ENCODE data around the gene CA9.

Gene CA9

GRCh38 chr9:35717132-35717870 is 43.6 kb downstream of the CA9 start:
- Mint-ChIP-seq H3K4me1 (peaks cover 31 to 47% of the 10 kb centered on the region in 2 donors), H3K36me3 (peaks cover 72 to 89% of the 10 kb centered on the region in 2 donors), H3K27me3 (no peaks in the 10 kb centered on the region), H3K9me3 (no peaks in the 10 kb centered on the region), H3K4me3 (no peak overlapping the region), H3K27ac (peak overlapping the region; percentile 43)
- ATAC-seq (replicated peaks): no peak
- no peak for DNase-seq

- ATAC-seq (replicated peaks) (peak; percentile 99), DNase-seq (peak; percentile 79)
- H3K4me1 Mint-ChIP-seq: peaks cover 24 to 40% of the 10 kb centered on the region in 2 donors
- peak overlapping the region in 1 of 2 donors; percentile 68 for H3K4me3 Mint-ChIP-seq
- no peaks in the 10 kb centered on the region for H3K27me3 Mint-ChIP-seq
- peak overlapping the region; percentile 93 for H3K27ac Mint-ChIP-seq
- H3K36me3 Mint-ChIP-seq: peaks cover 70 to 90% of the 10 kb centered on the region in 2 donors
- H3K9me3 Mint-ChIP-seq: no peaks in the 10 kb centered on the region
These were observed 45.2 kb downstream of the CA9 start for GRCh38 chr9:35718721-35719511.

GRCh38 chr9:35719546-35719945 is 45.8 kb downstream of the CA9 start:
- H3K4me1 Mint-ChIP-seq: peaks cover 26 to 40% of the 10 kb centered on the region in 2 donors
- no peaks in the 10 kb centered on the region for H3K9me3 Mint-ChIP-seq
- peaks cover 67 to 87% of the 10 kb centered on the region in 2 donors for H3K36me3 Mint-ChIP-seq
- ATAC-seq (replicated peaks) (no peak), DNase-seq (no peak)
- H3K27ac Mint-ChIP-seq: peak overlapping the region; percentile 93
- no peaks in the 10 kb centered on the region for H3K27me3 Mint-ChIP-seq
- H3K4me3 Mint-ChIP-seq: no peak overlapping the region

- H3K27ac Mint-ChIP-seq: no peak overlapping the region
- H3K27me3 Mint-ChIP-seq: no peaks in the 10 kb centered on the region
These were observed 49.7 kb downstream of the CA9 start for GRCh38 chr9:35723426-35723825.

GRCh38 chr9:35723908-35724307 is 50.2 kb downstream of the CA9 start:
- H3K4me1 Mint-ChIP-seq: peaks cover 15 to 31% of the 10 kb centered on the region in 2 donors
- no peak overlapping the region for H3K4me3 Mint-ChIP-seq
- ATAC-seq (replicated peaks): no peak
- H3K36me3 Mint-ChIP-seq: peaks cover 45 to 69% of the 10 kb centered on the region in 2 donors
- no peak overlapping the region for H3K27ac Mint-ChIP-seq
- no peaks in the 10 kb centered on the region for H3K27me3 Mint-ChIP-seq
- no peak for DNase-seq
- H3K9me3 Mint-ChIP-seq: no peaks in the 10 kb centered on the region

More at GRCh38 chr9:35723426-35723825, 49.7 kb downstream of the CA9 start:
- ATAC-seq (replicated peaks): no peak
- Mint-ChIP-seq H3K36me3 (peaks cover 49 to 72% of the 10 kb centered on the region in 2 donors), H3K4me1 (peaks cover 20 to 32% of the 10 kb centered on the region in 2 donors), H3K9me3 (no peaks in the 10 kb centered on the region), H3K4me3 (no peak overlapping the region)
- no peak for DNase-seq

GRCh38 chr9:35725362-35725761 is 51.6 kb downstream of the CA9 start:
- H3K4me3 Mint-ChIP-seq: no peak overlapping the region
- H3K27me3 Mint-ChIP-seq: no peaks in the 10 kb centered on the region
- H3K27ac Mint-ChIP-seq: no peak overlapping the region
- H3K36me3 Mint-ChIP-seq: peaks cover 39 to 54% of the 10 kb centered on the region in 2 donors
- peaks cover under 1 to 17% of the 10 kb centered on the region in 2 donors for H3K4me1 Mint-ChIP-seq
- ATAC-seq (replicated peaks): no peak
- no peaks in the 10 kb centered on the region for H3K9me3 Mint-ChIP-seq
- no peak for DNase-seq

GRCh38 chr9:35726931-35727330 is 53.2 kb downstream of the CA9 start:
- Mint-ChIP-seq H3K4me1 (peaks cover 0 to 18% of the 10 kb centered on the region in 2 donors), H3K4me3 (peak overlapping the region in 1 of 2 donors; percentile 66), H3K9me3 (no peaks in the 10 kb centered on the region), H3K27ac (no peak overlapping the region), H3K36me3 (peaks cover 31 to 48% of the 10 kb centered on the region in 2 donors), H3K27me3 (no peaks in the 10 kb centered on the region)
- DNase-seq: peak; percentile 44
- ATAC-seq (replicated peaks): peak; percentile 73 to 74

- H3K4me1 Mint-ChIP-seq: peaks cover under 1 to 18% of the 10 kb centered on the region in 2 donors
- no peak overlapping the region for H3K4me3 Mint-ChIP-seq
- no peak overlapping the region for H3K27ac Mint-ChIP-seq
- H3K27me3 Mint-ChIP-seq: no peaks in the 10 kb centered on the region
- DNase-seq: no peak
- no peak for ATAC-seq (replicated peaks)
- peaks cover 31 to 41% of the 10 kb centered on the region in 2 donors for H3K36me3 Mint-ChIP-seq
- H3K9me3 Mint-ChIP-seq: no peaks in the 10 kb centered on the region
These were observed 53.9 kb downstream of the CA9 start for GRCh38 chr9:35727676-35728040.

- Mint-ChIP-seq H3K4me3 (no peak overlapping the region), H3K36me3 (peaks cover 31 to 41% of the 10 kb centered on the region in 2 donors), H3K27ac (no peak overlapping the region), H3K27me3 (no peaks in the 10 kb centered on the region), H3K9me3 (no peaks in the 10 kb centered on the region), H3K4me1 (peaks cover 7 to 23% of the 10 kb centered on the region in 2 donors)
- DNase-seq (peak; percentile 28), ATAC-seq (replicated peaks) (no peak)
These were observed 54.6 kb downstream of the CA9 start for GRCh38 chr9:35728041-35728971.

- H3K4me3 Mint-ChIP-seq: no peak overlapping the region
- no peaks in the 10 kb centered on the region for H3K9me3 Mint-ChIP-seq
- no peak overlapping the region for H3K27ac Mint-ChIP-seq
- no peaks in the 10 kb centered on the region for H3K27me3 Mint-ChIP-seq
- peaks cover 11 to 23% of the 10 kb centered on the region in 2 donors for H3K4me1 Mint-ChIP-seq
- peaks cover 30 to 38% of the 10 kb centered on the region in 2 donors for H3K36me3 Mint-ChIP-seq
- DNase-seq: no peak
- no peak for ATAC-seq (replicated peaks)
These were observed 55.4 kb downstream of the CA9 start for GRCh38 chr9:35729101-35729500.

- Mint-ChIP-seq H3K27me3 (no peaks in the 10 kb centered on the region), H3K4me1 (peaks cover 15 to 18% of the 10 kb centered on the region in 2 donors), H3K36me3 (peaks cover 25 to 32% of the 10 kb centered on the region in 2 donors), H3K27ac (peak overlapping the region; percentile 83), H3K4me3 (no peak overlapping the region), H3K9me3 (no peaks in the 10 kb centered on the region)
- ATAC-seq (replicated peaks) (no peak), DNase-seq (no peak)
These were observed 56.2 kb downstream of the CA9 start for GRCh38 chr9:35729700-35730485.

GRCh38 chr9:35730486-35730854 is 56.7 kb downstream of the CA9 start:
- Mint-ChIP-seq H3K4me3 (no peak overlapping the region), H3K27ac (peak overlapping the region; percentile 83), H3K36me3 (peaks cover 29 to 32% of the 10 kb centered on the region in 2 donors), H3K4me1 (peaks cover 16 to 19% of the 10 kb centered on the region in 2 donors), H3K27me3 (no peaks in the 10 kb centered on the region), H3K9me3 (no peaks in the 10 kb centered on the region)
- DNase-seq (no peak), ATAC-seq (replicated peaks) (no peak)
